BJ (cell line): ENCODE measurements around the gene MPIG6B. TPM values are rescaled to one million over a fixed set of nuclear protein-coding genes. Genes with fewer than 3 reads are reported as not detected.
A peak's percentile ranks its signal among the peaks of the same experiment; 100 is the strongest.
"Not testable (repeated sequence)": the region's sequence is repeated elsewhere in the genome, so short reads cannot be mapped to it uniquely, and the experiment has no call there.

Experiments used
- CTCF ChIA-PET: fragments of 350-600 bp; formaldehyde crosslinking; extraction: SDS; loops from one replicate; lab custom pipeline; 2021; ENCODE audit warnings: antibody characterized with exemption, inconsistent platforms; lab: Yijun Ruan, JAX
- POLR2A ChIA-PET: fragments of 300-600 bp; sonication (Branson Sonifier 250); formaldehyde crosslinking; extraction: SDS; loops from one replicate; lab custom pipeline; 2021; ENCODE audit warnings: antibody characterized with exemption; lab: Charles Lee
- DNase-seq: peaks from one replicate; pipeline ENCODE4 v3.0.0-alpha.2; 2011; ENCODE audit warnings: low read depth
- H3K27me3 ChIP-seq: 2 replicates; pipeline ENCODE4 v1.6.0; 2011; ENCODE audit warnings: low read length; ENCODE audit not compliant: control insufficient read depth, insufficient read depth
- H3K36me3 ChIP-seq: 2 replicates; pipeline ENCODE4 v1.5.1; 2011; ENCODE audit warnings: low read length; ENCODE audit not compliant: control insufficient read depth, insufficient read depth
- H3K4me3 ChIP-seq: 2 replicates; pipeline ENCODE4 v1.5.1; 2011; ENCODE audit warnings: low read depth, mild to moderate bottlenecking, control low read depth, low read length
- CTCF ChIP-seq: IDR thresholded peaks from 2 replicates; pipeline ENCODE4 v1.5.1; 2011; ENCODE audit warnings: low read depth, mild to moderate bottlenecking, control low read depth, inconsistent platforms, low read length, moderate library complexity; ENCODE audit not compliant: insufficient read depth
- polyA plus RNA-seq: library from polyadenylated mRNA; depleted of rRNA; stranded (reverse); fragments of >200 nt; gene quantifications from 2 replicates; pipeline ENCODE4 v1.2.3, GENCODE V29; 2011

The MPIG6B gene
- polyA plus RNA-seq, 1 experiment: not detected

GRCh38 chr6:31702819-31703716, 20.1 kb upstream of the MPIG6B start, which contains the start of gene ABHD16A:
TSS of gene ABHD16A (minus strand) at chr6:31703324. CDS start at chr6:31703281, 43 bp downstream.
- peak; percentile 6; the same call in 1 of the 2 replicates for TF ChIP-seq CTCF
- peak; percentile 93 for DNase-seq
- H3K36me3 ChIP-seq: peaks cover 1% of the 10 kb centered on the region; the same call in 1 of the 2 replicates
- ChIA-PET POLR2A (interaction anchor here (0.7 kb wide), 1 partner anchor 62 kb away, joined by 4 read pairs; no protein-coding TSS in a partner anchor), CTCF (interaction anchor here (0.5 to 1.9 kb wide), 6 partner anchors 8 to 186 kb away, joined by 3 to 4 read pairs (median 3); partner anchors contain the start of gene LY6G5C)
- H3K27me3 ChIP-seq: no peaks in the 10 kb centered on the region
- H3K4me3 ChIP-seq: peak within 1 kb of the TSS; percentile 62

GRCh38 chr6:31705931-31706330, 17.2 kb upstream of the MPIG6B start:
- Histone ChIP-seq H3K27me3 (no peaks in the 10 kb centered on the region), H3K4me3 (no peak overlapping the region), H3K36me3 (no peaks in the 10 kb centered on the region)
- DNase-seq: no peak
- TF ChIP-seq CTCF: no peak
- POLR2A ChIA-PET: no interaction called here
- CTCF ChIA-PET: interaction anchor here (1.2 kb wide), 1 partner anchor 67 kb away, joined by 3 read pairs; no protein-coding TSS in a partner anchor

- no peaks in the 10 kb centered on the region for H3K27me3 ChIP-seq
- ChIA-PET POLR2A (no interaction called here), CTCF (interaction anchor here (1.2 kb wide), 1 partner anchor 66 kb away, joined by 3 read pairs; no protein-coding TSS in a partner anchor)
- H3K36me3 ChIP-seq: no peaks in the 10 kb centered on the region
- DNase-seq: no peak
- TF ChIP-seq CTCF: no peak
- H3K4me3 ChIP-seq: no peak within 1 kb of the TSS
These were observed 16.6 kb upstream of the MPIG6B start, which contains the start of gene LY6G6F for GRCh38 chr6:31706599-31706998. TSS of gene LY6G6F (plus strand) at chr6:31706866. CDS start at chr6:31706907, 41 bp downstream.

GRCh38 chr6:31707701-31708100, 15.5 kb upstream of the MPIG6B start:
- H3K4me3 ChIP-seq: no peak overlapping the region
- ChIA-PET POLR2A (no interaction called here), CTCF (no interaction called here)
- TF ChIP-seq CTCF: no peak
- no peak for DNase-seq
- H3K27me3 ChIP-seq: no peaks in the 10 kb centered on the region
- no peaks in the 10 kb centered on the region for H3K36me3 ChIP-seq

GRCh38 chr6:31708224-31708623, 14.9 kb upstream of the MPIG6B start:
- CTCF ChIA-PET: interaction anchor here (1.0 kb wide), 1 partner anchor 122 kb away, joined by 3 read pairs; no protein-coding TSS in a partner anchor
- POLR2A ChIA-PET: no interaction called here
- H3K4me3 ChIP-seq: no peak overlapping the region
- no peak for TF ChIP-seq CTCF
- H3K36me3 ChIP-seq: no peaks in the 10 kb centered on the region
- DNase-seq: no peak
- no peaks in the 10 kb centered on the region for H3K27me3 ChIP-seq

GRCh38 chr6:31709157-31709556, 14.0 kb upstream of the MPIG6B start:
- CTCF ChIA-PET: interaction anchor here (1.0 kb wide), 1 partner anchor 122 kb away, joined by 3 read pairs; no protein-coding TSS in a partner anchor
- H3K27me3 ChIP-seq, H3K36me3 ChIP-seq, POLR2A ChIA-PET, DNase-seq, H3K4me3 ChIP-seq: not testable (repeated sequence)
